PC-3 (cell line): Measurements from ENCODE around the gene CIAO2B. TPM values are rescaled to one million over a fixed set of nuclear protein-coding genes. Genes with fewer than 3 reads are reported as not detected.

ENCODE experiments used
- ATAC-seq: fragments of 200-7000 bp; cut with Tn5 transposase; 2 replicates; pipeline ENCODE4 v1.9.1; 2020; ENCODE audit warnings: mild to moderate bottlenecking, moderate library complexity
- BruUV-seq: library from RNA; stranded (reverse); fragments of 400-500 nt; replicated peaks from 2 replicates; lab custom pipeline; 2021; lab: Mats Ljungman, UMichigan
- CTCF ChIA-PET: fragments of 300-600 bp; sonication (Branson Sonifier 250); formaldehyde crosslinking; loops from one replicate; lab custom pipeline; 2022; ENCODE audit warnings: antibody characterized with exemption; lab: Charles Lee
- POLR2A ChIA-PET: fragments of 300-600 bp; sonication (Branson Sonifier 250); formaldehyde crosslinking; loops from one replicate; lab custom pipeline; 2022; ENCODE audit warnings: antibody characterized with exemption; ENCODE audit not compliant: unreplicated experiment; lab: Charles Lee
- DNase-seq: peaks from one replicate; pipeline ENCODE4 v3.0.0-alpha.2; 2015
- H2AFZ ChIP-seq: fragments of 300-600 bp; sonication (generic); 2 replicates; pipeline ENCODE4 v1.6.0; 2016; ENCODE audit warnings: antibody characterized with exemption, low read length
- H3F3A ChIP-seq: fragments of 300-600 bp; sonication (generic); one replicate; pipeline ENCODE4 v1.6.0; 2017; ENCODE audit warnings: antibody characterized with exemption, low read length, control low read depth, mild to moderate bottlenecking; ENCODE audit not compliant: unreplicated experiment
- H3K27ac ChIP-seq: fragments of 300-600 bp; sonication (generic); 2 replicates; pipeline ENCODE4 v1.5.1; 2016; ENCODE audit warnings: mild to moderate bottlenecking, low read length
- H3K27me3 ChIP-seq: fragments of 300-600 bp; sonication (generic); 2 replicates; pipeline ENCODE4 v1.6.1; 2016; ENCODE audit warnings: low read length, mixed read lengths
- H3K36me3 ChIP-seq: fragments of 300-600 bp; sonication (generic); 2 replicates; pipeline ENCODE4 v1.6.1; 2016; ENCODE audit warnings: low read depth, mixed run types, low read length, mixed read lengths
- H3K4me1 ChIP-seq: fragments of 300-600 bp; sonication (generic); 2 replicates; pipeline ENCODE4 v1.5.1; 2016; ENCODE audit warnings: low read length; ENCODE audit not compliant: insufficient read depth
- H3K4me2 ChIP-seq: fragments of 300-600 bp; sonication (generic); 2 replicates; pipeline ENCODE4 v1.6.0; 2016; ENCODE audit warnings: low read length
- H3K4me3 ChIP-seq: fragments of 300-600 bp; sonication (generic); 2 replicates; pipeline ENCODE4 v1.5.1; 2016; ENCODE audit warnings: mild to moderate bottlenecking, low read length, mixed read lengths
- H3K79me2 ChIP-seq: fragments of 300-600 bp; sonication (generic); 2 replicates; pipeline ENCODE4 v1.6.1; 2017; ENCODE audit warnings: low read length, mixed read lengths
- H3K9ac ChIP-seq: fragments of 300-600 bp; sonication (generic); 2 replicates; pipeline ENCODE4 v1.6.0; 2016; ENCODE audit warnings: mild to moderate bottlenecking, low read length
- H3K9me2 ChIP-seq: fragments of 300-600 bp; sonication (generic); replicated peaks from 2 replicates; pipeline ENCODE4 v1.6.1; 2016; ENCODE audit warnings: mixed run types, low read length, mixed read lengths
- H3K9me3 ChIP-seq: fragments of 300-600 bp; sonication (generic); 2 replicates; pipeline ENCODE4 v1.6.1; 2016; ENCODE audit warnings: low read length, mixed read lengths
- H4K20me1 ChIP-seq: fragments of 300-600 bp; sonication (generic); 2 replicates; pipeline ENCODE4 v1.6.1; 2016; ENCODE audit warnings: low read length, mixed read lengths
- CTCF ChIP-seq: fragments of 300-600 bp; sonication (generic); conservative IDR thresholded peaks from 2 replicates; pipeline ENCODE4 v1.5.1; 2017; ENCODE audit warnings: antibody characterized with exemption, low read depth, mild to moderate bottlenecking, low read length
- EZH2 ChIP-seq: fragments of 300-600 bp; sonication (generic); IDR thresholded peaks from one replicate; pipeline ENCODE4 v1.6.1; 2017; ENCODE audit warnings: antibody characterized with exemption, mild to moderate bottlenecking, low read length; ENCODE audit not compliant: unreplicated experiment
- EZH2phosphoT487 ChIP-seq: fragments of 300-600 bp; sonication (generic); IDR thresholded peaks from 2 replicates; pipeline ENCODE4 v1.6.1; 2018; ENCODE audit warnings: mild to moderate bottlenecking, antibody characterized with exemption, low read length, borderline replicate concordance
- intact Hi-C: fragments of 100-400 bp; cut with micrococcal nuclease; formaldehyde crosslinking; loops from 2 replicates; pipeline ENCODE4 v1.9.0; 2023
- total RNA-seq: library from RNA; depleted of rRNA; stranded (reverse); fragments of >200 nt; gene quantifications from 2 replicates; pipeline ENCODE4 v1.2.3, GENCODE V29; 2014

CIAO2B gene
- total RNA-seq, 1 experiment from 2014 or later, result 172 TPM

DNA sequence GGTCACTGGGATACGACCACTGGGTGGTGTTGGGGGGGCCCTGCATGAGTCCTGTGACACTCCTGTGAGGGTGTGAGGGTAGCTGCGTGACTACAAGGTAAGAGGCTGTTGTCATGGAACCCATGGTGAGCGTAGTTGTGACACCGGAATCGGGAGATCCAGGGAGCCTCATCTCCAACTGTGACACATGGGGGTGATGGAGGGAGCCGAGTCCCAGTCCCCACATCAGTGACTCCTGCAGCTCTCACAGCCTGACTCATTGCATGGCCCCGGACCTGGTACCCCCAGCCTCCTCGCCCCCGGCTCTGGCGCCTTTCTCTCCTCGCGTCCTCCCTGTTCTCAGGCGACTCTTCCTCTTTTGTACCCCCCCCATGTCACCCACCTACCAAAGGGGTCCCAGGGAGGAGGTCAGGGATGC lies 29.8 kb downstream of the CIAO2B start:
- Histone ChIP-seq H3K4me2 (no peak overlapping the region), H3F3A (no peaks in the 10 kb centered on the region), H3K27me3 (no peaks in the 10 kb centered on the region), H3K36me3 (no peaks in the 10 kb centered on the region), H3K4me1 (peaks cover 4% of the 10 kb centered on the region; the same call in 1 of the 2 replicates), H2AFZ (no peak overlapping the region), H3K9me2 (no peaks in the 10 kb centered on the region), H3K79me2 (no peaks in the 10 kb centered on the region), H4K20me1 (no peaks in the 10 kb centered on the region), H3K27ac (no peak overlapping the region), H3K4me3 (no peak overlapping the region), H3K9ac (no peak overlapping the region), H3K9me3 (no peaks in the 10 kb centered on the region)
- BruUV-seq, result no TSS peak
- DNase-seq (no peak), ATAC-seq (no peak)
- intact Hi-C loops, result no loop called here
- ChIA-PET POLR2A (no interaction called here), CTCF (no interaction called here)
- TF ChIP-seq EZH2, result no peak
- TF ChIP-seq CTCF, result no peak
- no peak for TF ChIP-seq EZH2phosphoT487

GRCh38 chr16:66903544-66904427 lies 30.4 kb downstream of the CIAO2B start:
- intact Hi-C loops, result no loop called here
- no peaks in the 10 kb centered on the region for H3K27me3 ChIP-seq
- H3K4me1 ChIP-seq, result peaks cover 4% of the 10 kb centered on the region; the same call in 1 of the 2 replicates
- H2AFZ ChIP-seq, result no peak overlapping the region
- H3K4me2 ChIP-seq, result no peak overlapping the region
- H3F3A ChIP-seq, result no peaks in the 10 kb centered on the region
- no peaks in the 10 kb centered on the region for H3K9me3 ChIP-seq
- no peak overlapping the region for H3K4me3 ChIP-seq
- no peaks in the 10 kb centered on the region for H3K36me3 ChIP-seq
- DNase-seq, result no peak
- H3K9ac ChIP-seq, result no peak overlapping the region
- no peak overlapping the region for H3K27ac ChIP-seq
- no peak for ATAC-seq
- H3K9me2 ChIP-seq, result no peaks in the 10 kb centered on the region
- no peaks in the 10 kb centered on the region for H3K79me2 ChIP-seq
- no peaks in the 10 kb centered on the region for H4K20me1 ChIP-seq
- no TSS peak for BruUV-seq
- TF ChIP-seq EZH2, result no peak
- TF ChIP-seq CTCF, result no peak
- TF ChIP-seq EZH2phosphoT487, result no peak
- ChIA-PET POLR2A (no interaction called here), CTCF (no interaction called here)
